ENCODE data around the gene ATP5PO. TPM values are rescaled to one million over a fixed set of nuclear protein-coding genes. Genes with fewer than 3 reads are reported as not detected.

The ATP5PO gene
- total RNA-seq, 1 experiment from 2014 or later = 190 TPM

GRCh38 chr21:33886321-33886720, 29.3 kb downstream of the ATP5PO start:
- no peak for DNase-seq (ENCODE audit: low read depth, low spot score)
- Histone ChIP-seq H3K36me3 (ENCODE audit: control insufficient read depth, insufficient read depth, low read length) (no peaks in the 10 kb centered on the region), H3K27me3 (ENCODE audit: control insufficient read depth, insufficient read depth, low read length) (no peaks in the 10 kb centered on the region), H3K27ac (ENCODE audit: low read length) (no peak overlapping the region), H3K4me1 (ENCODE audit: control insufficient read depth, insufficient read depth, low read length) (no peaks in the 10 kb centered on the region; the same call in 1 of the 2 replicates), H3K4me3 (ENCODE audit: low read depth in 2 of 2, low read length in 2 of 2) (no peak overlapping the region), H3K9me3 (ENCODE audit: control insufficient read depth, insufficient read depth, low read depth, low read length) (no peaks in the 10 kb centered on the region)
- BruUV-seq (replicated peaks) = no TSS peak
- in situ Hi-C loops (cut with HindIII; ENCODE audit: low pct_unique_long_range_greater_than_20kb, low sequenced_read_pairs) (no loop called here), intact Hi-C loops (cut with micrococcal nuclease; ENCODE audit: unreplicated experiment) (no loop called here)
- TF ChIP-seq TCF7L2 (IDR thresholded peaks at IDR 0.05; ENCODE audit: low read depth, low read length) (no peak), CTCF (IDR thresholded peaks at IDR 0.05) (no peak)
- POLR2A ChIA-PET = no interaction called here
- ATAC-seq = no peak
- CTCF ChIA-PET = no interaction called here

- TF ChIP-seq REST (IDR thresholded peaks at IDR 0.05; ENCODE audit: insufficient read depth in 1 of 2, low read depth in 2 of 2, low read length in 1 of 2) = no peak
- no peak for TF ChIP-seq TCF7L2 (IDR thresholded peaks at IDR 0.05; ENCODE audit: low read depth, low read length)
- TF ChIP-seq CTCF (IDR thresholded peaks at IDR 0.05) = no peak
- TF ChIP-seq POLR2AphosphoS5 (IDR thresholded peaks at IDR 0.05; ENCODE audit: low read depth, low read length) = no peak
- TF ChIP-seq SIN3A (IDR thresholded peaks at IDR 0.05; ENCODE audit: borderline replicate concordance, insufficient read depth, low read depth, low read length) = no peak
- H3K4me1 ChIP-seq (ENCODE audit: control insufficient read depth, insufficient read depth, low read length) = no peaks in the 10 kb centered on the region; the same call in 1 of the 2 replicates
- intact Hi-C loops (cut with micrococcal nuclease; ENCODE audit: unreplicated experiment) (no loop called here), in situ Hi-C loops (cut with HindIII; ENCODE audit: low pct_unique_long_range_greater_than_20kb, low sequenced_read_pairs) (no loop called here)
- ATAC-seq = no peak
- H3K36me3 ChIP-seq (ENCODE audit: control insufficient read depth, insufficient read depth, low read length) = no peaks in the 10 kb centered on the region
- BruUV-seq (replicated peaks) = no TSS peak
- no peak for DNase-seq (ENCODE audit: low read depth, low spot score)
- no peaks in the 10 kb centered on the region for H3K27me3 ChIP-seq (ENCODE audit: control insufficient read depth, insufficient read depth, low read length)
- H3K27ac ChIP-seq (ENCODE audit: low read length) = no peak overlapping the region
- CTCF ChIA-PET = no interaction called here
- H3K4me3 ChIP-seq (ENCODE audit: low read depth in 2 of 2, low read length in 2 of 2) = no peak overlapping the region
- POLR2A ChIA-PET = no interaction called here
- H3K9me3 ChIP-seq (ENCODE audit: control insufficient read depth, insufficient read depth, low read depth, low read length) = no peaks in the 10 kb centered on the region
Observed at GRCh38 chr21:33885172-33885514, 30.5 kb downstream of the ATP5PO start.
